Urothelium cell line (cell line): Measurements from ENCODE around the gene CCDC15.

Source experiments
- DNase-seq: peaks from one replicate; pipeline ENCODE4 v3.0.0; 2011; ENCODE audit warnings: low spot score, mixed read lengths
- FAIRE-seq: peaks from 2 replicates; lab custom pipeline; 2011; peaks lifted over from hg19 to GRCh38; lab: Jason Lieb, UNC

The CCDC15 gene

GRCh38 chr11:125062931-125063428 is 109.0 kb downstream of the CCDC15 start, which contains the start of gene SLC37A2:
Gene SLC37A2 (plus strand): TSS chr11:125063305. CDS start chr11:125063368, 63 bp downstream.
- DNase-seq (peak; percentile 66), FAIRE-seq (no peak)

- DNase-seq (no peak), FAIRE-seq (no peak)
Observed at GRCh38 chr11:125063429-125064043, 109.5 kb downstream of the CCDC15 start.

- no peak for DNase-seq
- FAIRE-seq: no peak
Observed at GRCh38 chr11:125064070-125064469, 110.1 kb downstream of the CCDC15 start.

- FAIRE-seq: no peak
- DNase-seq: no peak
Observed at GRCh38 chr11:125068368-125068767, 114.4 kb downstream of the CCDC15 start.

- DNase-seq (no peak), FAIRE-seq (no peak)
Observed at GRCh38 chr11:125069008-125069407, 115.0 kb downstream of the CCDC15 start.

GRCh38 chr11:125069796-125070195 is 115.8 kb downstream of the CCDC15 start:
- FAIRE-seq: no peak
- no peak for DNase-seq

GRCh38 chr11:125070699-125071254 is 116.8 kb downstream of the CCDC15 start:
- FAIRE-seq (no peak), DNase-seq (peak; percentile 43)

- no peak for FAIRE-seq
- no peak for DNase-seq
Observed at GRCh38 chr11:125071435-125071834, 117.4 kb downstream of the CCDC15 start.

GRCh38 chr11:125071846-125072217 is 117.8 kb downstream of the CCDC15 start:
- no peak for FAIRE-seq
- no peak for DNase-seq

GRCh38 chr11:125072218-125072960 is 118.4 kb downstream of the CCDC15 start:
- DNase-seq (no peak), FAIRE-seq (no peak)

GRCh38 chr11:125072961-125073590 is 119.1 kb downstream of the CCDC15 start:
- FAIRE-seq (no peak), DNase-seq (no peak)

GRCh38 chr11:125073616-125074483 is 119.8 kb downstream of the CCDC15 start:
- DNase-seq: no peak

GRCh38 chr11:125074511-125075241 is 120.7 kb downstream of the CCDC15 start:
- FAIRE-seq (no peak), DNase-seq (no peak)

More at GRCh38 chr11:125073616-125074483, 119.8 kb downstream of the CCDC15 start:
- FAIRE-seq: no peak

- DNase-seq: no peak
- FAIRE-seq: no peak
Observed at GRCh38 chr11:125075242-125075625, 121.2 kb downstream of the CCDC15 start.

GRCh38 chr11:125075900-125076317 is 121.9 kb downstream of the CCDC15 start:
- FAIRE-seq (no peak), DNase-seq (no peak)

- FAIRE-seq: no peak
- DNase-seq: no peak
Observed at GRCh38 chr11:125076378-125076945, 122.5 kb downstream of the CCDC15 start.

GRCh38 chr11:125078016-125078415 is 124.0 kb downstream of the CCDC15 start:
- FAIRE-seq: no peak
- DNase-seq: no peak

GRCh38 chr11:125078516-125079140 is 124.6 kb downstream of the CCDC15 start:
- DNase-seq (no peak), FAIRE-seq (no peak)
